ENCODE data around the gene GBE1. TPM values are rescaled to one million over a fixed set of nuclear protein-coding genes. Genes with fewer than 3 reads are reported as not detected.

Gene GBE1
- total RNA-seq, 2 experiments from 2014 or later, result 39.9 to 41.9 TPM

- ChIA-PET CTCF (no interaction called here), POLR2A (no interaction called here)
These were observed 318.5 kb downstream of the GBE1 start for GRCh38 chr3:81442758-81443456.

GRCh38 chr3:81440661-81441060 lies 320.8 kb downstream of the GBE1 start:
- ChIA-PET CTCF (no interaction called here), POLR2A (no interaction called here)

All from activated CD8-positive, alpha-beta memory T cell treated with anti-CD3 and anti-CD28 coated beads for 36 hours (primary cell).